Gastrocnemius medialis (tissue), 4 donors: ENCODE data around the gene SYNGR2. TPM values are rescaled to one million over a fixed set of nuclear protein-coding genes. Genes with fewer than 3 reads are reported as not detected.

Source experiments
- ATAC-seq, 2 donors: fragments of 150-250 bp; one replicate each; pipeline ENCODE4 v1.9.1; 2016
- DNase-seq, 2 donors: peaks; one replicate each; pipeline ENCODE4 v3.0.0-alpha.2; 2019
- H3K27ac ChIP-seq, 4 donors: fragments of 200-600 bp; sonication (generic); 1 replicate in 1 of 4; 2 replicates in 3 of 4; pipeline ENCODE4 v1.5.1; 2016 to 2018; ENCODE audit warnings: mild to moderate bottlenecking in 2 of 4, moderate library complexity in 1 of 4
- H3K27me3 ChIP-seq, 3 donors: fragments of 200-600 bp; sonication (generic) in 2 of 3; 1 replicate in 1 of 3; 2 replicates in 2 of 3; pipeline versions ENCODE4 v1.5.1 to v1.6.0; 2016 to 2019; ENCODE audit warnings: mild to moderate bottlenecking in 1 of 3, moderate library complexity in 1 of 3
- H3K36me3 ChIP-seq, 2 donors: fragments of 200-600 bp; sonication (generic) in 1 of 2; one replicate each; pipeline ENCODE4 v1.5.1; 2017 to 2018
- H3K4me1 ChIP-seq, 2 donors: fragments of 200-600 bp; sonication (generic) in 1 of 2; one replicate each; pipeline ENCODE4 v1.5.1; 2016 to 2017; ENCODE audit warnings: mild to moderate bottlenecking in 2 of 2
- H3K4me3 ChIP-seq, 4 donors: fragments of 200-600 bp; sonication (generic) in 3 of 4; 1 replicate in 1 of 4; 2 replicates in 3 of 4; pipeline ENCODE4 v1.5.1; 2016 to 2019; ENCODE audit warnings: mild to moderate bottlenecking in 2 of 4
- H3K9me3 ChIP-seq, 3 donors: fragments of 200-600 bp; sonication (generic) in 2 of 3; 1 replicate in 1 of 3; 2 replicates in 2 of 3; pipeline ENCODE4 v1.5.1; 2016 to 2019
- CTCF ChIP-seq, 5 experiments: fragments of 450-650 bp in 3 of 5; fragments of 200-600 bp in 2 of 5; sonication (generic) in 2 of 5; IDR thresholded peaks in 4 of 5; conservative IDR thresholded peaks in 1 of 5; 1 replicate in 4 of 5; 2 replicates in 1 of 5; pipeline ENCODE4 v1.5.1; 2016 to 2019; ENCODE audit warnings: antibody characterized with exemption in 5 of 5, mild to moderate bottlenecking in 3 of 5, moderate library complexity in 3 of 5
- POLR2A ChIP-seq, 2 donors: fragments of 450-650 bp; IDR thresholded peaks; one replicate each; pipeline ENCODE4 v1.6.1; 2017; ENCODE audit warnings: antibody characterized with exemption in 2 of 2, mild to moderate bottlenecking in 2 of 2, moderate library complexity in 2 of 2
- in situ Hi-C, 4 donors: fragments of 200-750 bp; cut with MboI; loops; one replicate each; pipeline versions ENCODE4 v1.15.0 to v1.8.0; 2017; ENCODE audit warnings: low sequenced_read_pairs in 4 of 4
- intact Hi-C: fragments of 100-400 bp; cut with DNase I; formaldehyde crosslinking; loops from one replicate; pipeline ENCODE4 v1.15.1; 2023; ENCODE audit warnings: low total_unique reads
- total RNA-seq, 4 donors: library from RNA; depleted of rRNA; stranded (reverse); fragments of >200 nt; gene quantifications; one replicate each; pipeline versions ENCODE4 v1.1.0 to v1.2.3, GENCODE V29; 2016

SYNGR2 gene
- total RNA-seq, 4 donors from 2014 or later = 104 to 218 (median 163) TPM

- no peaks in the 10 kb centered on the region for H3K9me3 ChIP-seq
- DNase-seq (no peak), ATAC-seq (no peak)
- intact Hi-C loops = no loop called here
- peak overlapping the region in 1 of 4 donors; percentile 55 for H3K27ac ChIP-seq
- H3K36me3 ChIP-seq = no peaks in the 10 kb centered on the region
- in situ Hi-C loops = loop anchor here in 1 of 4 donors (10.0 kb wide), 1 partner anchor 71 kb away; no protein-coding TSS in a partner anchor
- H3K4me1 ChIP-seq = peaks cover 15 to 17% of the 10 kb centered on the region in 2 donors
- TF ChIP-seq POLR2A (IDR thresholded peaks at IDR 0.05) = no peak
- no peak for TF ChIP-seq CTCF (IDR thresholded peaks at IDR 0.05 in 4 of 5, conservative IDR thresholded peaks at IDR 0.05 in 1 of 5)
- no peaks in the 10 kb centered on the region for H3K27me3 ChIP-seq
- H3K4me3 ChIP-seq = peak overlapping the region in 3 of 4 donors; percentile 51 to 71 (median 55)
Measured at GRCh38 chr17:78185981-78186691, 17.8 kb downstream of the SYNGR2 start.

DNA sequence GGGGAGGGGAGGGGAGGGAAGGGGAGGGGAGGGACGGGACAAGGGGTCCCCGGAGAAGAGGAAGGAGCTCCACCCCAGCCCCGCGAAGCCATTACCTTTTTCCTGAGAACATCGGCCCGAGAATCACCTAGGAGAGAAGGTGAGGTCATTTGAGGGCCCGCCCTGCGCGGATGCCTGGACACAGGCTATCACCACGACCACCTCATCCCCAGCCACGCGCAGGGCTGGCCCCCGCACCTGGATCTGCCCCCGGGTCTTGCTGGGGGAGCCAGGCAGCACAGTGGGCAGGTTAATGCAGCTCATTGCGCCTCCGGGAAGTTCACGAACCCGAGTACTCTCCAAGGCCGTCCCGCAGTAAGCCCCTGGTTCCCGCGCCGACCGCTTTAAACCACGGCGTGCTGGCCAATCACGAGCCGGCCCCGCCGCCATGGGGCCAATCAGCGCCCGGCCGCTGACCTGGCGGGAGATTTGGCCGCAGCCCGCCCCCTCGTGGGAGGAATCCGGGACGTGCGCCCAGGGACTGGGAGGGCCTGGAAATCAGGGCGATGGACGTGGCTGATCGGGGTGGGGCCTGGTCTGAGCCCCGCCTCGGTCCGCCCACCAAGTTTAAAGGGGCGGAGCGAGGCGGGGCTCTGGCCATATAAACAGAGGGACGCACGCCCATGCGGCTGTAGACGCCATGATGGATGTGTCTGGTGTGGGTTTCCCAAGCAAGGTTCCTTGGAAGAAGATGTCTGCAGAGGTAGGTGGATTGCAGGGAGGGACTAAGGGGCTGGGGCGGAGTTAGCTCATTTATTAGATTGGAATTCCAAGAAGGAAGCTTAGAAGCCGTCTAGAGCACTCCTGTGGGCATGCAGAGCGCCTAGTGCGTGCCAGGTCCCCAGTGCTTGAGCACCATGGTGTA, 18.6 kb downstream of the SYNGR2 start, which contains the start of the genes AFMID and TK1:
TSS of gene AFMID (plus strand) at position 671 of the 904 bp plus-strand sequence. CDS start at position 680, 9 bp downstream.
TSS of gene TK1 (minus strand) at position 361 of the 904 bp plus-strand sequence. CDS start at position 303, 58 bp downstream.
- intact Hi-C loops = loop anchor here (1.0 kb wide), 2 partner anchors 13 to 19 kb away; partner anchors contain the start of gene SYNGR2
- Histone ChIP-seq H3K4me1 (peaks cover 15 to 17% of the 10 kb centered on the region in 2 donors), H3K9me3 (no peaks in the 10 kb centered on the region), H3K36me3 (peaks cover 0 to 4% of the 10 kb centered on the region in 2 donors), H3K27me3 (no peaks in the 10 kb centered on the region), H3K4me3 (peak within 1 kb of the TSS; percentile 51 to 71 (median 58)), H3K27ac (peak within 1 kb of the TSS; percentile 51 to 75 (median 64))
- in situ Hi-C loops = loop anchor here in 1 of 4 donors (10.0 kb wide), 1 partner anchor 72 kb away; no protein-coding TSS in a partner anchor
- ATAC-seq (peak; percentile 94 to 97), DNase-seq (peak; percentile 93 to 96)
- TF ChIP-seq POLR2A (IDR thresholded peaks at IDR 0.05) = peak; percentile 33 to 81
- TF ChIP-seq CTCF (IDR thresholded peaks at IDR 0.05 in 4 of 5, conservative IDR thresholded peaks at IDR 0.05 in 1 of 5) = peak; percentile 85 to 94 (median 91)

GRCh38 chr17:78196716-78197115, 28.3 kb downstream of the SYNGR2 start:
- in situ Hi-C loops (no loop called here), intact Hi-C loops (no loop called here)
- TF ChIP-seq CTCF (IDR thresholded peaks at IDR 0.05 in 4 of 5, conservative IDR thresholded peaks at IDR 0.05 in 1 of 5) (no peak), POLR2A (IDR thresholded peaks at IDR 0.05) (no peak)
- no peak overlapping the region for H3K27ac ChIP-seq
- ATAC-seq (no peak), DNase-seq (no peak)
- no peaks in the 10 kb centered on the region for H3K9me3 ChIP-seq
- H3K36me3 ChIP-seq = peaks cover 0 to 15% of the 10 kb centered on the region in 2 donors
- no peak overlapping the region for H3K4me3 ChIP-seq
- no peaks in the 10 kb centered on the region for H3K4me1 ChIP-seq
- H3K27me3 ChIP-seq = no peaks in the 10 kb centered on the region

DNA sequence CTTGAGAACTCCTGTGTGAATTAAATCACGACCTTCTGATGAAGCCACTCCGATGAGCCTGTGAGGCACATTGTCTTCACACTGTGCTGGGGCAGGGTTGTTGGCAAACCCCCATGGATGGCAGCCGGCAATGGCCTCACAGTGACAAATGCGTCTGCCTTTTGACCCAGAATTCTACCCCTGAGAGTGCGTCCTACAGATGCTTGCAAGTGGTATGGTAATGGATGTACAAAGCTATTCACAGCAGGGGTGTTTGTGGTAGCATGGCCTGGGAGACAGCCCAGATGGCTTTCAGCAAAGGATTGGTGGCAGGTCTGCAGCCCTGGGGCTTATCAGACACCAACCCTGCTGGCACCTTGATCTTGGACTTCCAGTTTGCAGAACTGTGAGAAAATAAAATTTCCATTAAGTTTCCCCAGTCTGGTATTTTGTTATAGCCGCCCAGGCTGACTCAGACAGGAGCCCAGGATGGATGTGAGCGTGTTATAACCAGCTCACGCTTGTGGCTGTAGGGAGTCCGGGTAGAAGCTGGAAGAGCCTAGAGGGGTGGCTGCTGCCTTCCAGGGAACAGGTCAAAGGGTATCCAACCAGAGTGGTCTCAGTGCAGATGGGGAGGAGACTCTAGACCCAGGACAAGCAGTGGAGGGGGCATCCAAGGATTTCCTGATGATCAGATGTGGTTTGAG, 28.9 kb downstream of the SYNGR2 start:
- intact Hi-C loops = no loop called here

More for the DNA sequence above, 28.9 kb downstream of the SYNGR2 start:
- no peak for ATAC-seq
- Histone ChIP-seq H3K27ac (no peak overlapping the region), H3K4me3 (no peak overlapping the region), H3K4me1 (no peaks in the 10 kb centered on the region), H3K27me3 (no peaks in the 10 kb centered on the region), H3K9me3 (no peaks in the 10 kb centered on the region), H3K36me3 (peaks cover 0 to 12% of the 10 kb centered on the region in 2 donors)
- TF ChIP-seq CTCF (IDR thresholded peaks at IDR 0.05 in 4 of 5, conservative IDR thresholded peaks at IDR 0.05 in 1 of 5) (no peak), POLR2A (IDR thresholded peaks at IDR 0.05) (no peak)
- in situ Hi-C loops = no loop called here
- DNase-seq = no peak
